Measurements from ENCODE around the gene MRGPRF.
A peak's percentile ranks its signal among the peaks of the same experiment; 100 is the strongest.

Gene MRGPRF

GRCh38 chr11:69039501-69039900 is 26.5 kb upstream of the MRGPRF start:
- H3K27me3 Mint-ChIP-seq = peaks cover 33% of the 10 kb centered on the region
- H3K27ac Mint-ChIP-seq = no peak overlapping the region
- no peaks in the 10 kb centered on the region for H3K36me3 Mint-ChIP-seq
- no peak overlapping the region for H3K4me3 Mint-ChIP-seq
- H3K9me3 Mint-ChIP-seq = no peaks in the 10 kb centered on the region
- peaks cover 24% of the 10 kb centered on the region for H3K4me1 Mint-ChIP-seq
- no peak for ATAC-seq

GRCh38 chr11:69037544-69037943 is 24.5 kb upstream of the MRGPRF start:
- Mint-ChIP-seq H3K4me3 (no peak overlapping the region), H3K4me1 (peaks cover 18% of the 10 kb centered on the region), H3K27ac (no peak overlapping the region), H3K9me3 (no peaks in the 10 kb centered on the region), H3K27me3 (peaks cover 41% of the 10 kb centered on the region), H3K36me3 (no peaks in the 10 kb centered on the region)
- no peak for ATAC-seq

GRCh38 chr11:69037074-69037473 is 24.0 kb upstream of the MRGPRF start:
- no peaks in the 10 kb centered on the region for H3K9me3 Mint-ChIP-seq
- H3K27me3 Mint-ChIP-seq = peaks cover 41% of the 10 kb centered on the region
- no peaks in the 10 kb centered on the region for H3K36me3 Mint-ChIP-seq
- no peak overlapping the region for H3K4me3 Mint-ChIP-seq
- peaks cover 18% of the 10 kb centered on the region for H3K4me1 Mint-ChIP-seq
- no peak for ATAC-seq
- no peak overlapping the region for H3K27ac Mint-ChIP-seq

- peaks cover 13% of the 10 kb centered on the region for H3K4me1 Mint-ChIP-seq
- no peaks in the 10 kb centered on the region for H3K36me3 Mint-ChIP-seq
- peaks cover 41% of the 10 kb centered on the region for H3K27me3 Mint-ChIP-seq
- no peak for ATAC-seq
- no peaks in the 10 kb centered on the region for H3K9me3 Mint-ChIP-seq
- H3K27ac Mint-ChIP-seq = no peak overlapping the region
- H3K4me3 Mint-ChIP-seq = no peak overlapping the region
Observed at GRCh38 chr11:69035946-69036340, 22.9 kb upstream of the MRGPRF start.

GRCh38 chr11:69035150-69035945 is 22.3 kb upstream of the MRGPRF start:
- no peak overlapping the region for H3K4me3 Mint-ChIP-seq
- H3K9me3 Mint-ChIP-seq = no peaks in the 10 kb centered on the region
- peak; percentile 52 for ATAC-seq

GRCh38 chr11:69034123-69034867 is 21.2 kb upstream of the MRGPRF start:
- Mint-ChIP-seq H3K27ac (no peak overlapping the region), H3K4me3 (no peak overlapping the region)

More at GRCh38 chr11:69035150-69035945, 22.3 kb upstream of the MRGPRF start:
- peaks cover 7% of the 10 kb centered on the region for H3K4me1 Mint-ChIP-seq
- H3K27ac Mint-ChIP-seq = no peak overlapping the region
- peaks cover 43% of the 10 kb centered on the region for H3K27me3 Mint-ChIP-seq
- no peaks in the 10 kb centered on the region for H3K36me3 Mint-ChIP-seq

GRCh38 chr11:69033431-69033830 is 20.4 kb upstream of the MRGPRF start:
- peak; percentile 32 for ATAC-seq
- Mint-ChIP-seq H3K27ac (no peak overlapping the region), H3K27me3 (peaks cover 49% of the 10 kb centered on the region), H3K9me3 (no peaks in the 10 kb centered on the region), H3K4me1 (no peaks in the 10 kb centered on the region), H3K36me3 (no peaks in the 10 kb centered on the region), H3K4me3 (no peak overlapping the region)

More at GRCh38 chr11:69034123-69034867, 21.2 kb upstream of the MRGPRF start:
- H3K36me3 Mint-ChIP-seq = no peaks in the 10 kb centered on the region
- peaks cover 49% of the 10 kb centered on the region for H3K27me3 Mint-ChIP-seq
- no peaks in the 10 kb centered on the region for H3K4me1 Mint-ChIP-seq
- no peak for ATAC-seq
- H3K9me3 Mint-ChIP-seq = no peaks in the 10 kb centered on the region

GRCh38 chr11:69032833-69033232 is 19.8 kb upstream of the MRGPRF start:
- H3K27me3 Mint-ChIP-seq = peaks cover 49% of the 10 kb centered on the region
- no peaks in the 10 kb centered on the region for H3K9me3 Mint-ChIP-seq
- H3K4me1 Mint-ChIP-seq = no peaks in the 10 kb centered on the region
- H3K27ac Mint-ChIP-seq = no peak overlapping the region
- H3K36me3 Mint-ChIP-seq = no peaks in the 10 kb centered on the region
- no peak for ATAC-seq
- no peak overlapping the region for H3K4me3 Mint-ChIP-seq

- peaks cover 33% of the 10 kb centered on the region for H3K27me3 Mint-ChIP-seq
- no peak overlapping the region for H3K4me3 Mint-ChIP-seq
- H3K4me1 Mint-ChIP-seq = no peaks in the 10 kb centered on the region
- no peak for ATAC-seq
- no peaks in the 10 kb centered on the region for H3K9me3 Mint-ChIP-seq
- no peaks in the 10 kb centered on the region for H3K36me3 Mint-ChIP-seq
- H3K27ac Mint-ChIP-seq = no peak overlapping the region
Observed at GRCh38 chr11:69030301-69030700, 17.3 kb upstream of the MRGPRF start.

- no peak for ATAC-seq
- Mint-ChIP-seq H3K27me3 (peaks cover 9% of the 10 kb centered on the region), H3K27ac (no peak overlapping the region), H3K4me1 (peaks cover 10% of the 10 kb centered on the region), H3K9me3 (no peaks in the 10 kb centered on the region), H3K36me3 (no peaks in the 10 kb centered on the region), H3K4me3 (no peak overlapping the region)
Observed at GRCh38 chr11:69027704-69028372, 14.8 kb upstream of the MRGPRF start.

- Mint-ChIP-seq H3K4me3 (no peak overlapping the region), H3K27ac (no peak overlapping the region), H3K36me3 (no peaks in the 10 kb centered on the region), H3K27me3 (peaks cover 15% of the 10 kb centered on the region), H3K4me1 (peaks cover 10% of the 10 kb centered on the region), H3K9me3 (no peaks in the 10 kb centered on the region)
- peak; percentile 69 for ATAC-seq
Observed at GRCh38 chr11:69024509-69024908, 11.5 kb upstream of the MRGPRF start.

- no peak for ATAC-seq
- Mint-ChIP-seq H3K9me3 (no peaks in the 10 kb centered on the region), H3K4me3 (no peak overlapping the region), H3K27ac (no peak overlapping the region), H3K36me3 (no peaks in the 10 kb centered on the region), H3K4me1 (peaks cover 10% of the 10 kb centered on the region), H3K27me3 (peaks cover 15% of the 10 kb centered on the region)
Observed at GRCh38 chr11:69022260-69022659, 9.2 kb upstream of the MRGPRF start.

GRCh38 chr11:69018924-69019323 is 5.9 kb upstream of the MRGPRF start:
- peaks cover 32% of the 10 kb centered on the region for H3K27me3 Mint-ChIP-seq
- no peak overlapping the region for H3K27ac Mint-ChIP-seq
- peaks cover 9% of the 10 kb centered on the region for H3K9me3 Mint-ChIP-seq
- no peak overlapping the region for H3K4me3 Mint-ChIP-seq
- no peaks in the 10 kb centered on the region for H3K36me3 Mint-ChIP-seq
- H3K4me1 Mint-ChIP-seq = no peaks in the 10 kb centered on the region
- ATAC-seq = no peak

GRCh38 chr11:69017951-69018350 is 4.9 kb upstream of the MRGPRF start:
- H3K27ac Mint-ChIP-seq = no peak overlapping the region

GRCh38 chr11:69014898-69015549 is 2.0 kb upstream of the MRGPRF start:
- Mint-ChIP-seq H3K9me3 (peaks cover 9% of the 10 kb centered on the region), H3K27me3 (peaks cover 51% of the 10 kb centered on the region), H3K27ac (no peak overlapping the region), H3K36me3 (no peaks in the 10 kb centered on the region), H3K4me3 (no peak overlapping the region), H3K4me1 (peaks cover 7% of the 10 kb centered on the region)
- ATAC-seq = no peak

More at GRCh38 chr11:69017951-69018350, 4.9 kb upstream of the MRGPRF start:
- no peaks in the 10 kb centered on the region for H3K4me1 Mint-ChIP-seq
- no peak overlapping the region for H3K4me3 Mint-ChIP-seq
- peaks cover 42% of the 10 kb centered on the region for H3K27me3 Mint-ChIP-seq
- ATAC-seq = no peak
- H3K9me3 Mint-ChIP-seq = peaks cover 9% of the 10 kb centered on the region
- no peaks in the 10 kb centered on the region for H3K36me3 Mint-ChIP-seq
